Stimulated activated CD4-positive, alpha-beta T cell treated with anti-CD3 and anti-CD28 coated beads, Interleukin-4, amount 100 ng/mL, for 24 hours (primary cell): ENCODE data around the gene RERE.
A peak's percentile ranks its signal among the peaks of the same experiment; 100 is the strongest.

Experiments used
- DNase-seq: peaks from one replicate; pipeline ENCODE4 v3.0.0-alpha.2; 2020

RERE gene

GRCh38 chr1:8684590-8684989, 132.8 kb downstream of the RERE start:
- DNase-seq = no peak

- DNase-seq = no peak
Measured at GRCh38 chr1:8682573-8682972, 134.9 kb downstream of the RERE start.

- no peak for DNase-seq
Measured at GRCh38 chr1:8681911-8682310, 135.5 kb downstream of the RERE start.

- no peak for DNase-seq
Measured at GRCh38 chr1:8680664-8681650, 136.5 kb downstream of the RERE start.

GRCh38 chr1:8679929-8680663, 137.3 kb downstream of the RERE start:
- no peak for DNase-seq

- no peak for DNase-seq
Measured at GRCh38 chr1:8679395-8679800, 138.0 kb downstream of the RERE start.

GRCh38 chr1:8678673-8679394, 138.6 kb downstream of the RERE start:
- no peak for DNase-seq

- no peak for DNase-seq
Measured at GRCh38 chr1:8677782-8678181, 139.7 kb downstream of the RERE start.

GRCh38 chr1:8676813-8677212, 140.6 kb downstream of the RERE start:
- no peak for DNase-seq

- DNase-seq = no peak
Measured at GRCh38 chr1:8676072-8676471, 141.4 kb downstream of the RERE start.

GRCh38 chr1:8674912-8675311, 142.5 kb downstream of the RERE start:
- DNase-seq = no peak

- DNase-seq = no peak
Measured at GRCh38 chr1:8674481-8674880, 143.0 kb downstream of the RERE start.

GRCh38 chr1:8671306-8671917, 146.0 kb downstream of the RERE start:
- peak; percentile 30 for DNase-seq

GRCh38 chr1:8670371-8670818, 147.0 kb downstream of the RERE start:
- no peak for DNase-seq

- no peak for DNase-seq
Measured at GRCh38 chr1:8669606-8670335, 147.7 kb downstream of the RERE start.

- no peak for DNase-seq
Measured at GRCh38 chr1:8667869-8668594, 149.4 kb downstream of the RERE start.

- no peak for DNase-seq
Measured at GRCh38 chr1:8666389-8667167, 150.9 kb downstream of the RERE start.

GRCh38 chr1:8665833-8666232, 151.6 kb downstream of the RERE start:
- DNase-seq = no peak

- no peak for DNase-seq
Measured at GRCh38 chr1:8664887-8665286, 152.6 kb downstream of the RERE start.

- no peak for DNase-seq
Measured at GRCh38 chr1:8663915-8664329, 153.5 kb downstream of the RERE start.
